NCI-H446 (cell line): ENCODE measurements around the gene KIN.
A peak's percentile ranks its signal among the peaks of the same experiment; 100 is the strongest.
"Not testable (repeated sequence)": the region's sequence is repeated elsewhere in the genome, so short reads cannot be mapped to it uniquely, and the experiment has no call there.

Source experiments
- DNase-seq, 2 experiments: peaks; one replicate each; lab custom pipeline; 2025; lab: John Stamatoyannopoulos, UW

The KIN gene, protein sequence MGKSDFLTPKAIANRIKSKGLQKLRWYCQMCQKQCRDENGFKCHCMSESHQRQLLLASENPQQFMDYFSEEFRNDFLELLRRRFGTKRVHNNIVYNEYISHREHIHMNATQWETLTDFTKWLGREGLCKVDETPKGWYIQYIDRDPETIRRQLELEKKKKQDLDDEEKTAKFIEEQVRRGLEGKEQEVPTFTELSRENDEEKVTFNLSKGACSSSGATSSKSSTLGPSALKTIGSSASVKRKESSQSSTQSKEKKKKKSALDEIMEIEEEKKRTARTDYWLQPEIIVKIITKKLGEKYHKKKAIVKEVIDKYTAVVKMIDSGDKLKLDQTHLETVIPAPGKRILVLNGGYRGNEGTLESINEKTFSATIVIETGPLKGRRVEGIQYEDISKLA

DNA sequence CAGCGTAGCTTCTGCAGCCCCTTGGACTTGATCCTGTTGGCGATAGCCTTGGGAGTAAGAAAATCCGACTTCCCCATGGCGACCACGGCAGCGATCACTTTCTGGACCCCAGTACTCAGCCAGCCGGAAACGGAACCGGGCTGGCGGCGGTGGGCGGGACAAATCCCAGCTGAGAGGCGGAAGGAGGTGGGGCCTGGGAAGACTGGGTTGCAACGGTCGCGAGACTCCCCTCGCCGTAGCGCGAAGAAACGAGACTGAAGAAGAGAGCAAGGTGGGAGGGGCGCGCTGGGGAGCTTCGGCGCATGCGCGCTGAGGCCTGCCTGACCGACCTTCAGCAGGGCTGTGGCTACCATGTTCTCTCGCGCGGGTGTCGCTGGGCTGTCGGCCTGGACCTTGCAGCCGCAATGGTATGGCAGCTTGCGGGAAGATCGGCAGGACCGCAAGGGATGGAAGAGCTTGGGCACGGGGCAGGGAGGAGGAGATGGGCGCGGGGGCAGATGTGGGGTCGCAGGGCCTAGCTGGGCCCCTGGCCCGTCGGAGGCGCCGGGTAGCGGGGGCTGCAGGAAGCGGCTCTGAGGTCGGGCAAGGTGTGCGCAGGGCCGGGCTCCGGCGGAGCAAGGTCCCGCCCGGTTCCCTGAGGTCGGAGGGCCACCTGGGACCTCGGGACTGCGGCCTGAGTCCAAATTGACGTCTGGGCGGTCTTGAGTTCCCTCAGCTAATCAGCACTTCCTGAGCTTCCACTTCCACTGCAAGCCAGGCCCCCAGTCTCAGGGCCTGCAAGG is at the start of gene KIN, which contains the start of gene ATP5F1C:
Gene KIN, minus strand, starts transcription at position 137 of the 782 bp plus-strand sequence. Its CDS starts 60 bp downstream, at position 77.
Gene ATP5F1C, plus strand, starts transcription at position 321 of the 782 bp plus-strand sequence. Its CDS starts 31 bp downstream, at position 352.
- peak; percentile 94 to 95 for DNase-seq

DNA sequence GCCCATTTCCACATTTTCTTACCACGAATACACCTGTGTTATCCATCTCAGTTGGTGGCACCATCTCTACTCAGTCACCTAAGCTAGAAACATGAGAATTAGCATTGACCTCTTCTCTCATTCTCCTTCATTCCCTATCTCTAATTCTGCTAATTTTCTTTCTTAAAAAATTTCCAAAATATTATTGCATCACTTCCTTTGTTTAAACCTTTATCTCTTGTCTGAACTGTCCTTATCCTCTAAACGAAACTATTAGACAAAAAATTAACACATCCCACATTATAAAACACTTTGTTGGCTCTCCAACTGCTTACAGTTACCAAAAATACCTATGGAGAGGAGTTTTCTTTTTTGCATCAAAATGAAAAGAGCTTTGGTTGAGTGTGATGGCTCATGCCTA is 48.8 kb upstream of the KIN start:
- DNase-seq = no peak

DNA sequence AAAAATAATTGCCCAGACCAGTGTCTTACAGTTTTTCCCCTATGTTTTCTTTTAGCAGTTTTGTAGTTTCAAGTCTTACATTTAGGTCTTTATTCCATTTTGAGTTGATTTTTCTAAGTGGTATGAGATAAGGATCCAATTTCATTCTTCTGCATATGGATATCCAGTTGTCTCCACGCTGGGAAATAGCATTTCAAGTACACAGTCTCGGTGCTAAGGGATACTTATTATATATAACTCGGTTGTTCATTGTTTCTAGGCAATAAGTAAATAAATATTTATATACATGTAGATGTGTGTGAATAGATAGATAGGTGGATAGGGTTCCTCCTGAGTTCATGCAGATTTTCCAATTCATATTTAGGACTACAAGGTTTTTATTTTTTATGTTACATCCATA is 46.5 kb upstream of the KIN start:
- DNase-seq = no peak

DNA sequence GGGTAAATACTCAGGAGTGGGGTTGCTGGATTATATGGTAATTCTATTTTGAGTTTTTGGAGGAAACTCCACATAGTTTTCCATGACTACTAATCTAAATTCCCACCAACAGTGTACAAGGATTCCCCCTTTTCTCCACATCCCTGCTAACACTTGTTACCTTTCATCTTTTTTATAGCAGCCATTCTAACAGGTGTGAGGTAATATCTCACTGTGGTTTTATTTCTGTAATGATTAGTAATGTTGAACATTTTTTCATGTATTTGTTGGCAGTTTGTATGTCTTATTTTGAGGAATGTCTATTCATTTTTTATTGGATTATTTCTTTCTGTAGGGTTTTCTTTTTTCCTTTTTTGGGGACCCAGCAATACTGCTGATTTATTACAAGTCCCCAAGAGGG is 45.4 kb upstream of the KIN start:
- no peak for DNase-seq

DNA sequence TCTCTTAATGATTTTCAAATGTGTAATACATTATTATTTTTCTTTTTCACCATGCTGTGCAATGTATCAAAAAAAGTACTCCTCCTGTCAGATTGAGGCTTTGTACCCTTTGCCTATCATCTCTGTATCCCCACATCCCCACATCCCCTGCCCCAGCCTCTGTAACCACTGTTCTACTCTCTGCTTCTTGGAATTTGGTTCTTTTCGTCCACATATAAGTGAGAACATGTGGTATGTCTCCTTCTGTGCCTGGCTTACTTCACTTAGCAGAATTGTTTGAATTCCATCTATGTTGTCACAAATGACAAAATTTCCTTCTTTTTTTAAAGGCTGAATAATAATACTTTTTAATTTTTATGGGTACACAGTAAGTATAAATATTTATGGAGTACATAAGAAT is 44.3 kb upstream of the KIN start:
- no peak for DNase-seq

DNA sequence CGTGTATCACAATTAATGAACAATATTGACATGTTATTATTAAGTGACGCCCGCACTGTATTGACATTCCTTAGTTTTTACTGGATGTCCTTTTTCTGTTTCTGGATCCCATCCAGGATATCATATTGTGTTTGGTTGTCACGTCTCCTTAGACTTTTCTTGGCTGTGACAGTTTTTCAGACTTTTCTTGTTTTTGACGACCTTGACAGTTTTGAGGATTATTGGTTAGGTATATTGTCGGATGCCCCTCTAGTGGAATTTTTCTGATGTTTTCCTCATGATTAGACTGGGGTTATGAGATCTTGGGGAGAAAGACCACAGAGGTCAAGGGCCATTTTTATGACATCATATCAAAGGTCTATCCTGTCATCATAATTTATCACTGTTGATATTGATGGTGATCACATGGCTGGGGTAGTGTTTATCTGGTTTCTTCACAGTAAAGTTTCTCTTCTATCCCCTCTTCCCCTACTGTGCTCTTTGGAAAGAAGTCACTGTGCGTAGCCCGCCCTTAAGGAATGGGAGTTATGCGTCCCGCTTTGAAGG is 41.6 kb upstream of the KIN start:
- DNase-seq = no peak

DNA sequence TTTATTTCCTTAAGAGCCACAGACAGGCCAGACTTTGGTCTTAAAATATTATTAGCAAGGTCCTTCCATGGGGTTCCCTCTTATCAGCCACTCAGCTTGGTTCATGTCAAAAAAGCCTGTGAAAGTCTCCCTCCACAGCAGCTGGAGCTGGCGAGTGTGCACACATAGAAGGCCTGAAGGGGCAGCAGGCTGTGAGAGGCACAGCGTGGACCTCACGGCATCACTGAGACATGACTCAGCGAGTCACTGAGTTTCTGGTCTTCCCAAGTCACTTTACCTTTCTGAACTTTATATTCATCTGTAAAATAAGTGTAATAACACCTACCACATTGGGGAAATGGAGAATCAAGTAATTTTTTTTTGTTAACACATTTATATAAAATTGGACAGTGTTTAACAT is 39.2 kb upstream of the KIN start:
- no peak for DNase-seq

DNA sequence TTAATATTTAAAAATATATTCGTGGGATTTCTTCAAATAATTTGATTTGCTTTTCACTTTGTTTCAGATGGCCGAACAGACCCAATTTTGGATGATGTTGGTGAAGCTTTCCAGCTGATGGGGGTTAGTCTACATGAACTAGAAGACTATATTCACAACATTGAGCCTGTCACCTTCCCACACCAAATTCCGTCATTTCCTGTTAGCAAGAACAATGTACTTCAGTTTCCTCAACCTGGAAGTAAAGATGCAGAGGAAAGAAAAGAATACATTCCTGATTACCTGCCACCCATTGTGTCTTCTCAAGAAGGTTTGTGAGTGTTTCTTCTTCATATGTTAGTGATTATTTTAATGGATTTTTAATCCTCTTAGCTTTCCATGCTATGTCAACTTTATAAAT is 36.5 kb upstream of the KIN start:
- DNase-seq = no peak

DNA sequence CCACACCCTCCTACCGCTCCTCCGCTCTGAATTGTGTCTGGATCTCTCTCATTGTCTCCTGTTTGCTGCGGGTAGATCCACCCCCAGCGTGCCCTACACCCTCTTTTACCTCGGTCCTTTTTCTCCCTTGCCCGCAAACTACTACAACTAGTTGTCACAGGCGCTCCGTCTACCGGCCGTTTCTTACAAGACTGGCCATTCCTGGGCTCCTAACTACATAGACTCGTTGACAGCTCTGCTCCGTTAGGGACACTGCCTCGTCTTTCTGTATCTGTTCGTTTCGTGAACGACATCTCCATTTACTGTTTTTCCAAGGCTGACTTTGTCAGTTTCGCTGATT is 31.3 kb upstream of the KIN start:
- peak in 1 of 2 experiments; percentile 7 for DNase-seq

DNA sequence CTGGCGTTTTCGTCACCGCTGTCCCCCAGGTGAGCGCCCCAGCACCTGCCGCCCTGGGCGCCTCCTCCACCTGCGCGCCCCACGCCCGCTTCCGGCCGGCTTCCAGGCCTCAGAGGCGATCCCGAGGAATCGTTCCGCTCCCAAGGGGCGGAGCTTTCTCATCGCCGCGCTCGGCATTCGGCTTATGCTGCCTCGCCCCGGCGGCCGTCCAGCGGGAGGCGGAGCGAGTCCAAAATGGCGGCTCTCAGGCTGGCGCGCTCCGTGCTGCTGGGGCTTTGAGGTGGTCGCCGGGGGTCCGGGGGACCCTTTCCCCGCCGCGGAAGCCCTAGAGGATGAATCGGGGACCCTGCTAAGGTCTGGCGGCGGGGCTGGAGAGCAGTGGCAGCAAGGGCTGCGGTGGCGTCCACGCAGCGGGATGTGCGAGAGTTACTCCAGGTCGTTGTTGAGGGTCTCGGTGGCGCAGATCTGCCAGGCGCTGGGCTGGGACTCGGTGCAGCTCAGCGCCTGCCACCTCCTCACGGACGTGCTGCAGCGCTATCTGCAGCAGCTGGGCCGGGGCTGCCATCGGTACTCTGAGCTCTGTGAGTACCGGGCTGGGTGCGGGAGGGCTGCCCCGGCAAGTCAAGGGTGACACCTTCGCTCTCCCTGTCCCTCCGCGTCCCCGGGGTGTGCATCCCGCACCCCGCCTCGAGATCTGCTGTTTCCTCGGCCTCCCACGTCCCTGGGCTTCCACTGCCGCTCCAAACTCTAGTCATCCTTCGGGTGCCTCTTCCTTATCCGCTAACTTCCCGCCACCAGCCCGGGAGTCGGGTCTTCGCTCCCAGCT is 30.7 kb upstream of the KIN start, which contains the start of gene TAF3:
Gene TAF3, plus strand, starts transcription at position 211 of the 826 bp plus-strand sequence. Its CDS starts 205 bp downstream, at position 416.
- DNase-seq = peak; percentile 74 to 92

DNA sequence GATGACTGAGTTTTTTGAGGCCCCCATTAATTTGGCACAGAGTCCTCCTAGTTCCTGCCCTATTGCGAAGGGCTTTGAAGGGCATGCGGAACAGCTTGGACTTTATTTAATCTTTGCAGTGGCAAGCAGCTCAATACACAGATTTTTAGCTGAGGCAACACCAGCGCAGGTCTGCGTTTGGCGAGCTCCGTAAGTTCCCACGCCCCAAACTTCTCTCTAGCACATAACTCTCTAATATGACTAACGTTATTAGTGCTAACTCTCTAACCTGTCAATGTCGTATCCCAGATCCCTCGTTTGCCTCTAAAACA is 30.1 kb upstream of the KIN start:
- DNase-seq = no peak

DNA sequence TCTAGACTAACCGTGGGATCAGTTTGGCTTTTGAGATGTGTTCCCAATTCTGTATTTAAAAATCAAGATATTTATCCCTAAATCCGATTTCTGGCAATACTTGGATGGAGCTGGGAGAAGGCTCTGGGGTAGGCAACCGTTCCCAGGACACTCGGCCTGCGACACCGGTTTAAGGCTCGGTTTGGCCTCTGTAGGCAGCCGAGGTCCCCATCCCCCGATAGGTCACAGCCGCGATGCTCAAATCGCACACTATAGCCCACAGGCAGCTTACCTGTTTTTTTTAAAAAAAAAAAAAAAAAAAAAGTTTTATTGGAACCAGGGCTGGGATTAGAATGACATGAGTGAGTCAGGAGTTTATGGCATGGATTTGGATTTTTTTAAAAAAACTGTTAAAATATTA is 29.8 kb upstream of the KIN start:
- DNase-seq = no peak

DNA sequence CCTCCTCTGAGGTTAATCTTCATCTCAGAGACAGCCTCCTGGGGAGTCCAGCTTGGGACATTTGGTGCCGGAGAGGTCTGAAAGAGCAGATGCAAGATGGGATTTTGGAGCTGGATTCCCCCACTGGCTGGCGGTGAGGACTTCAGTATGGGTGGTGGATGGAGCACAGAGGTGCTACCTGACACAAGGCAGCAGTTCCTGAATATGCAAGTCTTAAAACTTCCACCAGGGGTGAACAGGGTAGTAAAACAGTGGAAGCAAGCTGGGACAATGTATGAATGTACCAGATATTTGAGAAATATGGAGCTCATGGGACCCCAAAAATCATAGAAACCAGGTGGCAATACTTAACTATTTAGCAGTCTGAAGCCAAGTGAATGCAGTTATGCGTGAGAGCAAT is 25.7 kb upstream of the KIN start:
- no peak for DNase-seq

DNA sequence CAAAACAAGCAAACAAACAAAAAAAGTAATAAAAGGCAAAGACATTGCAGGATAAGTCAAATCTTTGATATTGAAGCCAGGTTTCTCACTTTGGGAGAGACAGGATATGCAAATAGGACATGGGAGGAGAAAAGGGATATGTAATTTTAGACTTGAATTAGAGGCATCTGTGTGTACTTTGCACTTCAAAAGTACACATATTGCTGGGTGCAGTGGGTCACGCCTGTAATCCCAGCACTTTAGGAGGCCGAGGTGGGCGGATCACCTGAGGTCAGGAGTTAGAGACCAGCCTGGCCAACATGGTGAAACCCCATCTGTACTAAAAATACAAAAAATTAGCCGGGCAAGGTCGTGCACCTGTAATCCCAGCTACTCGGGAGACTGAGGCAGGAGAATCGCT is 23.9 kb upstream of the KIN start:
- not testable (repeated sequence) for DNase-seq

DNA sequence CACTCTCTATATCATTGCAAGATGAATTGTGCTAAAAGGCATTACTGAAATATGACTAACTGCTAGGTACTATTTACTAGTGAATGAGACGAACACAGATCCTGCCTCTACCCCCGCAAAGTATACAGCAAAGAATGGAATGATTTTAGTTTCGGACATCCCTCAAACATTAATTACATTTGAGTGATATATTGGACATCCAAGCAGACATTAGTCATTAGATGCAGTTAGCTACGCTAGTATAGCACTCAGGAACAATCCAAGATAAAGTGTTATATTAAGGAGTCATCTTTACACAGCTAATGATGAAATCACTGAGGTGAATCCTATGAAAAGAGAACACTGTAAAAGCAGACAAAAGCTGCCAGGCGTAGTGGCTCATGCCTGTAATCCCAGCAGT is 23.2 kb upstream of the KIN start:
- DNase-seq = no peak

DNA sequence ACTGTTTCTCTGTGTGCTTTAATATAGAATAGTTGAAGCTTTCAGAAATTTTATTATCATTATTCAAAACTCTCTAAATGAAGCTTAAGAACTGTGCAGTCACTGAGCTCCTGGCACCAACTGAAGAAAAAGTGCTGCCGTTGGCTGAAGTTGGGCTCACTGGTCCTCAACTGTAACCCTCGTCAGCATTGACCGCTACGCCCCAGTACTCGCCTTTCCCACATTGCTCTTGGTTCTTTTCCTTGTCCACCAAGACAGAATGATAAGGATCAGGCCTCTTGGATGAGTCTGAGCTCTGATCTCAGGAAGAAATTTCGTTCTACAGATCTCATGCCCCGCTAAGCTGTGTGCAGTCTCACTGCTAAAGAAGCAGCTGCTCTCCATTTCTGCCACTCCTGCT is 22.6 kb upstream of the KIN start:
- DNase-seq = no peak

DNA sequence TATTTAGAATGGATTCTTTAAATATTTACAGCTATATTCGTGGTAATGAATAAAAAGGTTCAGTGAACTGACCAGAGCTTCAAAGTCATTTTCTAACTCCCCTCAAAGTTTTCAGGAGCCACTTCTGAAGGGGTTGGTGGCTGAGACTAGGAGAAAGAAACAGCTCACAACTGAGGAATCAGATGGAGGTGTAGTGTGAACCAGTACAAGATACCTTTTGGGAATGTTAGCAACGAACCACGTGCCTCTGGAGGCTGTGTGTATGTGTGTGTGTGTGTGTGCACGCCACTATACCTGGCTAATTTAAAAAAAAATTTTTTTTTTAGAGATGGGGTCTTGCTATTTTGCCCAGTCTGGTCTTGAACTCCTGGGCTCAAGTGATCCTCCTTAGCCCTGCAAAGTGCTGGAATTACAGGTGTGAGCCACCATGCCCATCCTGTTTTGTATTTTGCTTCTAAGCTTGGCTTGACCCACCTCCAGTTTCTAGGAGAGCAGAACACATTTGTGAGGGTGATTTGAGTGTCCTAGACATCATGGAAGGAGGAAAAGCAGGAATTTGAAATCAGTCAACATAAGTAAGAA is 21.0 kb upstream of the KIN start:
- DNase-seq = no peak

DNA sequence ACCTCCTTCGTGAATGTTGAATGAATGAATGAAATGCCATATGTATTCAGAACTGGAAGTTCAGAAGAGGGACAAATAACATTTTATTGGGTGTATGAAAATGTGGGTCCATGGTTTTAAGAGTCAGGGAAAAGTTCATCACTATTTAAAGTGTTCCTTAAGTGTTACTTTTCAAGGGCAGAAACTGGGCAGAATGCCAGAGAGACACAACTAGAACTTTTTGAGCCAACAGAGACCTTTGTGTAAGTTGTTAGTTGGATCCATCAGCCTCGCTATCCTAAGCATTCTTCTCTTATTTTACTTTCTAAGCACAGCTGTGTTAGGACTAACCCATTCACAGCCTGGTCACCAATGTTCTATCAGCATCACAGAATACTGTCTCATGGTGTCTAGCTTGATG is 16.9 kb upstream of the KIN start:
- no peak for DNase-seq

DNA sequence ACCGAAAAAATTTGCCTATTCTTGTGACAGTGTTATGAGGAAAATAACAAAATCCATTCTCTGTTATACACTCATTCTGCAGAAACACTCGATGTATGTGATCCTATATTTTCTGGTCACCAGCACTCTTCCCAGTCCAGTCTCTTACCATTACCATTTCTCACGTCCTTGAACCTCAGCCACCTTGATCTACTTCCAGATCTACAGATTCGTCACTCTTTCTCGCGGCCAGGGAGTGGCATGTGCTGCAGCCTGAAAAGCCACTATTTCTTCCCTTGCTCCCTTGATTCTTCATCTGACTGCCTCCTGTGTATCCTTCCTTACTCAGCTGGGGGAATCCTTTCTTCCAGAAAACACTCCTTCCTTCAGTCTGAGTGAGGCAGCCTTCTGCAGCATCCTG is 16.4 kb upstream of the KIN start:
- no peak for DNase-seq

DNA sequence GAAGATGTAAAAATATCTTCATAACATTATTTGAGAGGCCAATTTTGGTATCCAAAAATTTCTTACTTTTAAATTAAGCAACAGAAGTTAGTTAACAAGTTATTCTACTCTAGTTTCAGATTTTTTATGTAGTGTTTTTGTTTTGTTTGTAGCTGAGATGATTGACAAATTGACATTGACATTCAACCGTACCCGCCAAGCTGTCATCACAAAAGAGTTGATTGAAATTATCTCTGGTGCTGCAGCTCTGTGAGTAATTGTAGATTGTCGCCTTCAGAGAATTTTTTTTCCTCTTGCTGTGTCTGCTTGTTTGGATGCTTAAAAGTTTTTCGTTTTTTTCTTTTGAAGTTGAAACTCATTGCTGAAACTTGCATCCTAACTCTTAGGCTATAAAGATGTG is 14.8 kb upstream of the KIN start:
- DNase-seq = no peak

DNA sequence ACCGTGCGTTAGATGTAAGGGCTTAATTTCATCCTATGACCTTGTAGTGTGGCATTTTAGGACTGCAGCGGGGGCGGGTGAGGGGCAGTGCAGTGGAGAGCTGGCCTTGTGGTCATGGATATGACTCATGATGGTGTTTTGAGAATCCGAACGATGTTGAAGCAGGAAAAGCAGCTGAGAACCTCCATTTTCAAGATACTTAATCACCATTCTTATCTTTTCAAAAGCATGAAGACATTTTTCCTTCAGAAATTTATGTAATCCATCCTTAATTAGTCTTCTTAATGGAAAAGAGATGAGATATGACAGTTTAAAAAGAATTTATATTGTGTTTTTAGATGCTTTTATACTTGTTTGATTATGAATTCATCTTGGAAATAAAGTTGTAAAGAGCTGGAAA is 9.8 kb upstream of the KIN start:
- DNase-seq = no peak

DNA sequence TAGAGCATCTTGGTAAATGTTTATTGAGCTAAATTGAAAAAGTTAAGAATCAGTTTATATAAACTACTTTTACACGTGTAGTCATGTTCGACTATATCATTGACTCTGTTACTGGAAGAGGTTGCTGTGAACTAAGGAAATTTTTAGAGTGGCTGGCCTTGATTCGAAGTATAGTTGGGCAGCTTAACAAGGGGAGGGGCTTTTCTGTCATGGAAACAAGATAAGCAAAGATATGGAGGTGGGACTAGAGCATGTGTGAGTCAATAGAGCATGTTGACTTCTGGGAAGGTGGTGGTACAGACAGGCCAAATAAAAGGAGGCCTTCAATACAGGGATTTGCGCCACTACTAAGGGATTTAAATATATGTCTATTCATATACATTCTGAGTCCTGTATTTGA is 7.8 kb upstream of the KIN start:
- DNase-seq = no peak
